Endometrial microvascular endothelial cells (primary cell): ENCODE measurements around the gene AGRN. TPM values are rescaled to one million over a fixed set of nuclear protein-coding genes. Genes with fewer than 3 reads are reported as not detected.
"Not testable (repeated sequence)": the region's sequence is repeated elsewhere in the genome, so short reads cannot be mapped to it uniquely, and the experiment has no call there.

ENCODE experiments used
- in situ Hi-C: cut with HindIII; loops from 2 replicates; pipeline ENCODE4 v1.10.0; 2017; ENCODE audit warnings: low sequenced_read_pairs, low pct_unique_long_range_greater_than_20kb; ENCODE audit errors: inconsistent ontology term
- total RNA-seq: library from RNA; depleted of rRNA; stranded (reverse); fragments of >200 nt; gene quantifications from one replicate; pipeline ENCODE4 v1.2.3, GENCODE V29; 2015; ENCODE audit errors: inconsistent ontology term

The AGRN gene
- total RNA-seq, 1 donor from 2014 or later = 77.4 TPM

- in situ Hi-C loops = no loop called here
Observed at GRCh38 chr1:1058088-1058905, 38.4 kb downstream of the AGRN start.

- in situ Hi-C loops = no loop called here
Observed at GRCh38 chr1:1058921-1059493, 39.1 kb downstream of the AGRN start.

- in situ Hi-C loops = no loop called here
Observed at GRCh38 chr1:1059494-1060280, 39.8 kb downstream of the AGRN start.

GRCh38 chr1:1060281-1061000, 40.5 kb downstream of the AGRN start:
- in situ Hi-C loops = no loop called here

GRCh38 chr1:1061682-1062345, 41.9 kb downstream of the AGRN start:
- in situ Hi-C loops = no loop called here

GRCh38 chr1:1062348-1063163, 42.6 kb downstream of the AGRN start:
- in situ Hi-C loops = no loop called here

- in situ Hi-C loops = no loop called here
Observed at GRCh38 chr1:1063261-1063944, 43.5 kb downstream of the AGRN start.

- in situ Hi-C loops = no loop called here
Observed at GRCh38 chr1:1063945-1064831, 44.3 kb downstream of the AGRN start.

GRCh38 chr1:1065265-1065939, 45.5 kb downstream of the AGRN start:
- in situ Hi-C loops = no loop called here

GRCh38 chr1:1065940-1066304, 46.0 kb downstream of the AGRN start:
- in situ Hi-C loops = not testable (repeated sequence)

- in situ Hi-C loops = no loop called here
Observed at GRCh38 chr1:1066403-1067283, 46.7 kb downstream of the AGRN start.

- in situ Hi-C loops = no loop called here
Observed at GRCh38 chr1:1067284-1067859, 47.5 kb downstream of the AGRN start.

GRCh38 chr1:1067860-1068516, 48.1 kb downstream of the AGRN start:
- in situ Hi-C loops = no loop called here

GRCh38 chr1:1068517-1069055, 48.7 kb downstream of the AGRN start:
- in situ Hi-C loops = no loop called here
